H9 (cell line): ENCODE results near the gene ZNF839. TPM values are rescaled to one million over a fixed set of nuclear protein-coding genes. Genes with fewer than 3 reads are reported as not detected.

Experiments used
- DNase-seq: peaks from one replicate; pipeline ENCODE4 v3.0.0-alpha.2; 2017
- H2AFZ ChIP-seq: one replicate; pipeline ENCODE4 v1.6.1; 2013; ENCODE audit warnings: mild to moderate bottlenecking, low read length, control low read depth, moderate library complexity
- H2AK5ac ChIP-seq: 2 replicates; pipeline ENCODE4 v1.6.1; 2013; ENCODE audit warnings: low read length, control low read depth, mixed read lengths; ENCODE audit not compliant: insufficient read length
- H2BK120ac ChIP-seq: one replicate; pipeline ENCODE4 v1.6.1; 2013; ENCODE audit warnings: low read depth, mild to moderate bottlenecking, low read length, control low read depth, inconsistent platforms; ENCODE audit not compliant: poor library complexity, severe bottlenecking
- H2BK12ac ChIP-seq: 2 replicates; pipeline ENCODE4 v1.6.1; 2013; ENCODE audit warnings: low read length, control low read depth, mixed read lengths, low read depth; ENCODE audit not compliant: insufficient read length
- H2BK15ac ChIP-seq: 2 replicates; pipeline ENCODE4 v1.6.1; 2013; ENCODE audit warnings: low read depth, low read length, control low read depth
- H2BK20ac ChIP-seq: one replicate; pipeline ENCODE4 v1.6.1; 2013; ENCODE audit warnings: low read depth, mild to moderate bottlenecking, low read length, control low read depth, inconsistent platforms; ENCODE audit not compliant: poor library complexity, severe bottlenecking
- H2BK5ac ChIP-seq: 2 replicates; pipeline ENCODE4 v1.6.1; 2013; ENCODE audit warnings: low read length, control low read depth, mixed read lengths; ENCODE audit not compliant: insufficient read length
- H3K14ac ChIP-seq: 2 replicates; pipeline ENCODE4 v1.6.1; 2013; ENCODE audit warnings: low read length, control low read depth; ENCODE audit not compliant: insufficient read depth
- H3K18ac ChIP-seq: 2 replicates; pipeline ENCODE4 v1.6.1; 2013; ENCODE audit warnings: low read depth, mild to moderate bottlenecking, mixed read lengths, low read length, control low read depth; ENCODE audit not compliant: insufficient read length
- H3K23ac ChIP-seq: 2 replicates; pipeline ENCODE4 v1.6.1; 2013; ENCODE audit warnings: low read length, control low read depth, mixed read lengths, low read depth; ENCODE audit not compliant: insufficient read length
- H3K23me2 ChIP-seq: 2 replicates; pipeline ENCODE4 v1.6.1; 2013; ENCODE audit warnings: low read depth, mild to moderate bottlenecking, mixed read lengths, low read length, control low read depth; ENCODE audit not compliant: insufficient read length, poor library complexity, severe bottlenecking
- H3K27ac ChIP-seq: 2 replicates; pipeline ENCODE4 v1.5.1; 2013; ENCODE audit warnings: low read length, control low read depth, mixed read lengths, low read depth; ENCODE audit not compliant: insufficient read length
- H3K27me3 ChIP-seq: 2 replicates; pipeline ENCODE4 v1.6.1; 2013; ENCODE audit warnings: low read length, control low read depth, inconsistent platforms; ENCODE audit not compliant: insufficient read depth
- H3K4ac ChIP-seq: 2 replicates; pipeline ENCODE4 v1.6.1; 2013; ENCODE audit warnings: low read depth, mild to moderate bottlenecking, control low read depth, inconsistent platforms, low read length, moderate library complexity
- H3K4me1 ChIP-seq: 2 replicates; pipeline ENCODE4 v1.6.1; 2013; ENCODE audit warnings: low read length, control low read depth, inconsistent platforms; ENCODE audit not compliant: insufficient read depth
- H3K4me2 ChIP-seq: 2 replicates; pipeline ENCODE4 v1.6.1; 2013; ENCODE audit warnings: low read length, control low read depth, mixed read lengths; ENCODE audit not compliant: insufficient read length, insufficient read depth
- H3K56ac ChIP-seq: 2 replicates; pipeline ENCODE4 v1.6.1; 2013; ENCODE audit warnings: low read depth, mild to moderate bottlenecking, mixed read lengths, low read length, control low read depth; ENCODE audit not compliant: insufficient read length
- H3K79me1 ChIP-seq: 2 replicates; pipeline ENCODE4 v1.6.1; 2013; ENCODE audit warnings: low read depth, mild to moderate bottlenecking, moderate library complexity, low read length, control low read depth, inconsistent platforms; ENCODE audit not compliant: insufficient read depth, poor library complexity, severe bottlenecking
- H3K79me2 ChIP-seq: 2 replicates; pipeline ENCODE4 v1.6.1; 2013; ENCODE audit warnings: low read length, control low read depth, inconsistent platforms; ENCODE audit not compliant: insufficient read depth
- H3K9ac ChIP-seq: 2 replicates; pipeline ENCODE4 v1.6.1; 2013; ENCODE audit warnings: low read length, control low read depth, mixed read lengths; ENCODE audit not compliant: insufficient read length; ENCODE audit errors: extremely low read depth
- H3K9me3 ChIP-seq: one replicate; pipeline ENCODE4 v1.6.1; 2013; ENCODE audit warnings: low read depth, low read length, inconsistent platforms; ENCODE audit not compliant: control insufficient read depth
- H3T11ph ChIP-seq: one replicate; pipeline ENCODE4 v1.6.1; 2013; ENCODE audit warnings: mild to moderate bottlenecking, low read length, control low read depth, inconsistent platforms
- H4K20me1 ChIP-seq: one replicate; pipeline ENCODE4 v1.6.1; 2013; ENCODE audit not compliant: control insufficient read depth, insufficient read length, insufficient read depth
- H4K5ac ChIP-seq: 2 replicates; pipeline ENCODE4 v1.6.1; 2013; ENCODE audit warnings: low read depth, mild to moderate bottlenecking, mixed read lengths, low read length, control low read depth; ENCODE audit not compliant: insufficient read length
- H4K8ac ChIP-seq: replicated peaks from 2 replicates; pipeline ENCODE4 v1.6.1; 2013; ENCODE audit warnings: low read length, control low read depth, mixed read lengths, low read depth; ENCODE audit not compliant: insufficient read length
- H4K91ac ChIP-seq: 2 replicates; pipeline ENCODE4 v1.6.1; 2013; ENCODE audit warnings: low read depth, mild to moderate bottlenecking, moderate library complexity, mixed read lengths, low read length, control low read depth; ENCODE audit not compliant: insufficient read length
- H3K27ac Mint-ChIP-seq, 3 experiments: 2 replicates in 2 of 3; 3 replicates in 1 of 3; pipeline ENCODE4 v1.8.0; 2020 to 2021; ENCODE audit warnings: mixed read lengths in 3 of 3, mild to moderate bottlenecking in 1 of 3, moderate library complexity in 1 of 3
- H3K27me3 Mint-ChIP-seq: 2 replicates; pipeline ENCODE4 v1.8.0; 2021; ENCODE audit warnings: low read depth, mild to moderate bottlenecking, moderate library complexity, mixed read lengths
- H3K36me3 Mint-ChIP-seq, 3 experiments: 2 replicates in 2 of 3; 3 replicates in 1 of 3; pipeline ENCODE4 v1.8.0; 2020 to 2021; ENCODE audit warnings: low read depth in 3 of 3, mixed read lengths in 3 of 3; ENCODE audit not compliant: insufficient read depth in 1 of 3
- H3K4me1 Mint-ChIP-seq, 2 experiments: 2 replicates each; pipeline ENCODE4 v1.8.0; 2020; ENCODE audit warnings: mixed read lengths in 2 of 2
- H3K4me3 Mint-ChIP-seq, 2 experiments: 2 replicates in 1 of 2; 3 replicates in 1 of 2; pipeline ENCODE4 v1.8.0; 2020 to 2021; ENCODE audit warnings: mild to moderate bottlenecking in 2 of 2, mixed read lengths in 2 of 2, moderate library complexity in 1 of 2
- H3K9me3 Mint-ChIP-seq, 2 experiments: 2 replicates in 1 of 2; 3 replicates in 1 of 2; pipeline ENCODE4 v1.8.0; 2020; ENCODE audit warnings: mild to moderate bottlenecking in 2 of 2, mixed read lengths in 2 of 2, moderate library complexity in 1 of 2
- total RNA-seq: library from RNA; stranded (reverse); gene quantifications from 2 replicates; pipeline ENCODE4 v1.2.1, GENCODE V29; 2021
- TF ChIP-seq, protein P1 (sequence below): fragments of 200-600 bp; sonication (generic); conservative IDR thresholded peaks from 3 replicates; pipeline ENCODE4 v1.8.0; 2021; ENCODE audit warnings: antibody characterized with exemption, mild to moderate bottlenecking

Gene ZNF839
- total RNA-seq, 1 experiment from 2014 or later: 9.4 TPM

DNA sequence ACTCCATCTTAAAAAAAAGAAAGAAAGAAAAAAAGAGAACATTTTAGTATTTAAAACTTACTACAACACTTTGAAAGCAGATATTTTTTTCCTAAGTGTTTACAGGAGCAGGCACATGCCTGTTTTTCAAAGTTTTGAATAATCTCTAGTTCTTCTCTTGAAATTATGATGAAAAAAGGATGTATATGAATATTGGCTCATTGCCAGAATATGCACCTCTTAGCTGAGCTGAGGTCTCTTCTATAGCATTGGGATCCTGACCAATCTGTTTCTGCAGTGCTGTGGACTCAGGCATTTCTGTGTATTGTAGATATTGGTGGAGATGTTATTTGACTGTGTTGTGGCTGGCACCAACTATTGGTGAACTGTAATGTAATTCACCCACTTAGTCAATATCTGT lies 58.1 kb downstream of the ZNF839 start:
- Mint-ChIP-seq H3K27ac (no peak overlapping the region), H3K4me3 (no peak overlapping the region), H3K4me1 (0 out of 4 replicates have a peak, but pooled peaks cover 0 to 2% of the 10 kb centered on the region in 2 experiments), H3K36me3 (peaks cover 0 to 28% (median 2%) of the 10 kb centered on the region in 3 experiments; a peak in 4 of 7 replicates), H3K27me3 (no peaks in the 10 kb centered on the region), H3K9me3 (no peaks in the 10 kb centered on the region)
- H3K79me1 ChIP-seq: no peaks in the 10 kb centered on the region
- H2BK120ac ChIP-seq: no peak overlapping the region
- H3K23me2 ChIP-seq: no peaks in the 10 kb centered on the region
- no peak overlapping the region for H2BK20ac ChIP-seq
- H4K20me1 ChIP-seq: no peaks in the 10 kb centered on the region
- no peak overlapping the region for H2AK5ac ChIP-seq
- DNase-seq: no peak
- H3K27ac ChIP-seq: no peak overlapping the region
- H4K5ac ChIP-seq: no peak overlapping the region
- no peaks in the 10 kb centered on the region for H3K79me2 ChIP-seq
- no peak overlapping the region for H2BK5ac ChIP-seq
- H3K56ac ChIP-seq: no peak overlapping the region
- no peak overlapping the region for H2BK12ac ChIP-seq
- TF ChIP-seq, protein P1, sequence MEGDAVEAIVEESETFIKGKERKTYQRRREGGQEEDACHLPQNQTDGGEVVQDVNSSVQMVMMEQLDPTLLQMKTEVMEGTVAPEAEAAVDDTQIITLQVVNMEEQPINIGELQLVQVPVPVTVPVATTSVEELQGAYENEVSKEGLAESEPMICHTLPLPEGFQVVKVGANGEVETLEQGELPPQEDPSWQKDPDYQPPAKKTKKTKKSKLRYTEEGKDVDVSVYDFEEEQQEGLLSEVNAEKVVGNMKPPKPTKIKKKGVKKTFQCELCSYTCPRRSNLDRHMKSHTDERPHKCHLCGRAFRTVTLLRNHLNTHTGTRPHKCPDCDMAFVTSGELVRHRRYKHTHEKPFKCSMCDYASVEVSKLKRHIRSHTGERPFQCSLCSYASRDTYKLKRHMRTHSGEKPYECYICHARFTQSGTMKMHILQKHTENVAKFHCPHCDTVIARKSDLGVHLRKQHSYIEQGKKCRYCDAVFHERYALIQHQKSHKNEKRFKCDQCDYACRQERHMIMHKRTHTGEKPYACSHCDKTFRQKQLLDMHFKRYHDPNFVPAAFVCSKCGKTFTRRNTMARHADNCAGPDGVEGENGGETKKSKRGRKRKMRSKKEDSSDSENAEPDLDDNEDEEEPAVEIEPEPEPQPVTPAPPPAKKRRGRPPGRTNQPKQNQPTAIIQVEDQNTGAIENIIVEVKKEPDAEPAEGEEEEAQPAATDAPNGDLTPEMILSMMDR: no peak
- no peak overlapping the region for H4K8ac ChIP-seq
- no peak overlapping the region for H3K23ac ChIP-seq
- H2AFZ ChIP-seq: no peak overlapping the region
- H3T11ph ChIP-seq: no peak overlapping the region
- H3K27me3 ChIP-seq: no peaks in the 10 kb centered on the region
- H3K18ac ChIP-seq: no peak overlapping the region
- no peak overlapping the region for H3K4me2 ChIP-seq
- no peak overlapping the region for H3K14ac ChIP-seq
- H3K4ac ChIP-seq: no peak overlapping the region
- no peaks in the 10 kb centered on the region for H3K4me1 ChIP-seq
- H3K9ac ChIP-seq: no peak overlapping the region
- no peaks in the 10 kb centered on the region for H3K9me3 ChIP-seq
- H2BK15ac ChIP-seq: no peak overlapping the region
- no peak overlapping the region for H4K91ac ChIP-seq
